Measurements from ENCODE around the gene L3MBTL4.

The L3MBTL4 gene

GRCh38 chr18:6031442-6031841 is 383.3 kb downstream of the L3MBTL4 start:
- DNase-seq (ENCODE audit: extremely low read depth, low read depth) = no peak
- TF ChIP-seq CTCF (IDR thresholded peaks at IDR 0.05; ENCODE audit: low read depth, low read length, missing control alignments) = no peak
- H3K4me3 ChIP-seq (replicated peaks; ENCODE audit: low read depth, low read length) = no peak overlapping the region

GRCh38 chr18:6031002-6031401 is 383.7 kb downstream of the L3MBTL4 start:
- DNase-seq (ENCODE audit: extremely low read depth, low read depth) = no peak
- no peak overlapping the region for H3K4me3 ChIP-seq (replicated peaks; ENCODE audit: low read depth, low read length)
- TF ChIP-seq CTCF (IDR thresholded peaks at IDR 0.05; ENCODE audit: low read depth, low read length, missing control alignments) = no peak

- H3K4me3 ChIP-seq (replicated peaks; ENCODE audit: low read depth, low read length) = no peak overlapping the region
- no peak for DNase-seq (ENCODE audit: extremely low read depth, low read depth)
- no peak for TF ChIP-seq CTCF (IDR thresholded peaks at IDR 0.05; ENCODE audit: low read depth, low read length, missing control alignments)
Measured at GRCh38 chr18:6024745-6025248, 389.9 kb downstream of the L3MBTL4 start.

GRCh38 chr18:6023551-6023950 is 391.2 kb downstream of the L3MBTL4 start:
- no peak for TF ChIP-seq CTCF (IDR thresholded peaks at IDR 0.05; ENCODE audit: low read depth, low read length, missing control alignments)

GRCh38 chr18:6022845-6023244 is 391.9 kb downstream of the L3MBTL4 start:
- DNase-seq (ENCODE audit: extremely low read depth, low read depth) = no peak
- TF ChIP-seq CTCF (IDR thresholded peaks at IDR 0.05; ENCODE audit: low read depth, low read length, missing control alignments) = no peak
- H3K4me3 ChIP-seq (replicated peaks; ENCODE audit: low read depth, low read length) = no peak overlapping the region

More at GRCh38 chr18:6023551-6023950, 391.2 kb downstream of the L3MBTL4 start:
- DNase-seq (ENCODE audit: extremely low read depth, low read depth) = no peak
- H3K4me3 ChIP-seq (replicated peaks; ENCODE audit: low read depth, low read length) = no peak overlapping the region

- no peak for TF ChIP-seq CTCF (IDR thresholded peaks at IDR 0.05; ENCODE audit: low read depth, low read length, missing control alignments)
- no peak overlapping the region for H3K4me3 ChIP-seq (replicated peaks; ENCODE audit: low read depth, low read length)
- no peak for DNase-seq (ENCODE audit: extremely low read depth, low read depth)
Measured at GRCh38 chr18:6022074-6022444, 392.7 kb downstream of the L3MBTL4 start.
